GM12878 (cell line): ENCODE results near the gene EWSR1. TPM values are rescaled to one million over a fixed set of nuclear protein-coding genes. Genes with fewer than 3 reads are reported as not detected.

Experiments
- ATAC-seq: fragments of 200-7000 bp; cut with Tn5 transposase; 3 replicates; pipeline ENCODE4 v1.9.1; 2020; ENCODE audit warnings: mild to moderate bottlenecking, moderate library complexity
- BruUV-seq: library from RNA; stranded (reverse); fragments of 400-500 nt; replicated peaks from 2 replicates; lab custom pipeline; 2021; lab: Mats Ljungman, UMichigan
- CTCF ChIA-PET: fragments of 300-600 bp; sonication (Branson Sonifier 250); formaldehyde crosslinking; extraction: SDS; loops from one replicate; lab custom pipeline; 2021; ENCODE audit warnings: inconsistent platforms; lab: Yijun Ruan, JAX
- POLR2A ChIA-PET: fragments of 350-600 bp; formaldehyde crosslinking; extraction: SDS; loops from one replicate; lab custom pipeline; 2021; ENCODE audit warnings: inconsistent platforms; lab: Charles Lee
- RAD21 ChIA-PET: fragments of 300-600 bp; sonication (Branson Sonifier 250); formaldehyde crosslinking; loops from one replicate; lab custom pipeline; 2023; ENCODE audit warnings: antibody characterized with exemption; ENCODE audit not compliant: unreplicated experiment; lab: Charles Lee
- SMC1A ChIA-PET: fragments of 300-600 bp; sonication (Branson Sonifier 250); formaldehyde crosslinking; loops from one replicate; lab custom pipeline; 2023; ENCODE audit not compliant: unreplicated experiment, uncharacterized antibody; lab: Charles Lee
- DNase-seq: peaks from one replicate; pipeline ENCODE4 v3.0.0-alpha.2; 2011; ENCODE audit warnings: low read depth, low spot score
- FAIRE-seq: peaks from 3 replicates; lab custom pipeline; 2011; peaks lifted over from hg19 to GRCh38; lab: Jason Lieb, UNC
- H2AFZ ChIP-seq: 2 replicates; pipeline ENCODE4 v1.6.0; 2011; ENCODE audit warnings: low read depth, low read length, control low read depth; ENCODE audit not compliant: control insufficient read depth
- H3K27ac ChIP-seq: 2 replicates; pipeline ENCODE4 v1.5.1; 2011; ENCODE audit warnings: control low read depth; ENCODE audit not compliant: control insufficient read depth, insufficient read depth
- H3K27me3 ChIP-seq, 2 experiments: replicated peaks in 1 of 2; 2 replicates each; pipeline versions ENCODE4 v1.6.0 to v1.6.1; 2011; ENCODE audit warnings: low read length in 1 of 2; ENCODE audit not compliant: control insufficient read depth in 2 of 2, insufficient read depth in 2 of 2
- H3K36me3 ChIP-seq, 2 experiments: 2 replicates each; pipeline ENCODE4 v1.5.1; 2011; ENCODE audit warnings: low read length in 1 of 2; ENCODE audit not compliant: control insufficient read depth in 2 of 2, insufficient read depth in 2 of 2
- H3K4me1 ChIP-seq: 2 replicates; pipeline ENCODE4 v1.6.1; 2011; ENCODE audit warnings: mild to moderate bottlenecking, low read length, moderate library complexity, mixed read lengths; ENCODE audit not compliant: control insufficient read depth, insufficient read depth
- H3K4me2 ChIP-seq: 2 replicates; pipeline ENCODE4 v1.6.0; 2011; ENCODE audit warnings: control low read depth; ENCODE audit not compliant: control insufficient read depth, insufficient read depth
- H3K4me3 ChIP-seq: fragments of 200-600 bp; sonication (generic); 2 replicates; pipeline ENCODE4 v1.5.1; 2016
- H3K79me2 ChIP-seq: 2 replicates; pipeline ENCODE4 v1.6.0; 2011; ENCODE audit warnings: low read length; ENCODE audit not compliant: control insufficient read depth, insufficient read depth
- H3K9ac ChIP-seq: 2 replicates; pipeline ENCODE4 v1.8.0; 2011; ENCODE audit warnings: low read length, control low read depth, mixed read lengths; ENCODE audit not compliant: control insufficient read depth, insufficient read depth
- H3K9me3 ChIP-seq: replicated peaks from 3 replicates; pipeline ENCODE4 v1.5.1; 2011; ENCODE audit warnings: mild to moderate bottlenecking, low read length; ENCODE audit not compliant: control insufficient read depth, insufficient read depth
- H4K20me1 ChIP-seq: 2 replicates; pipeline ENCODE4 v1.6.0; 2011; ENCODE audit not compliant: control insufficient read depth, insufficient read depth
- ATF7 ChIP-seq: fragments of 450-650 bp; IDR thresholded peaks from 2 replicates; pipeline ENCODE4 v1.6.1; 2016; ENCODE audit warnings: low read depth, mild to moderate bottlenecking
- FOS ChIP-seq: IDR thresholded peaks from 3 replicates; pipeline ENCODE4 v1.6.1; 2011; ENCODE audit warnings: borderline replicate concordance; ENCODE audit not compliant: insufficient read length; ENCODE audit errors: extremely low read depth
- FOXM1 ChIP-seq: IDR thresholded peaks from 2 replicates; pipeline ENCODE4 v1.6.1; 2012; ENCODE audit warnings: low read depth, mild to moderate bottlenecking, inconsistent platforms, low read length, moderate library complexity
- GABPA ChIP-seq: IDR thresholded peaks from 2 replicates; pipeline ENCODE4 v1.6.1; 2014; ENCODE audit warnings: antibody characterized with exemption, low read depth, mild to moderate bottlenecking, inconsistent platforms
- GATAD2B ChIP-seq: fragments of 450-650 bp; conservative IDR thresholded peaks from 2 replicates; pipeline ENCODE4 v1.6.1; 2017; ENCODE audit warnings: low read depth, mild to moderate bottlenecking, moderate library complexity
- IKZF2 ChIP-seq, 2 experiments: fragments of 450-650 bp; IDR thresholded peaks; 2 replicates each; pipeline ENCODE4 v1.6.1; 2017; ENCODE audit warnings: mild to moderate bottlenecking in 2 of 2, moderate library complexity in 2 of 2
- LARP7 ChIP-seq: fragments of 450-650 bp; IDR thresholded peaks from 2 replicates; pipeline ENCODE4 v1.6.1; 2017; ENCODE audit warnings: mild to moderate bottlenecking
- POLR2A ChIP-seq: IDR thresholded peaks from 2 replicates; pipeline ENCODE4 v1.6.1; 2011; ENCODE audit warnings: low read depth, mild to moderate bottlenecking, low read length
- RAD21 ChIP-seq: IDR thresholded peaks from 2 replicates; pipeline ENCODE4 v1.6.1; 2011; ENCODE audit warnings: mild to moderate bottlenecking, low read depth, low read length, moderate library complexity; ENCODE audit not compliant: insufficient read depth
- SIN3A ChIP-seq: IDR thresholded peaks from 2 replicates; pipeline ENCODE4 v1.6.1; 2012; ENCODE audit warnings: low read depth, low read length, improper control_type of control experiment
- SMARCA5 ChIP-seq: fragments of 450-650 bp; IDR thresholded peaks from 2 replicates; pipeline ENCODE4 v1.6.1; 2017; ENCODE audit warnings: mild to moderate bottlenecking
- SUPT20H ChIP-seq: IDR thresholded peaks from 2 replicates; pipeline ENCODE4 v1.6.1; 2011; ENCODE audit warnings: low read depth, mild to moderate bottlenecking, low read length, moderate library complexity, borderline replicate concordance; ENCODE audit not compliant: control insufficient read depth
- TCF7 ChIP-seq: IDR thresholded peaks from 2 replicates; pipeline ENCODE4 v1.6.1; 2014; ENCODE audit warnings: antibody characterized with exemption, borderline replicate concordance
- ZBED1 ChIP-seq: IDR thresholded peaks from 2 replicates; pipeline ENCODE4 v1.6.1; 2016; ENCODE audit warnings: borderline replicate concordance
- ZNF207 ChIP-seq: fragments of 450-650 bp; IDR thresholded peaks from 2 replicates; pipeline ENCODE4 v1.6.1; 2014; ENCODE audit warnings: antibody characterized with exemption, mild to moderate bottlenecking, borderline replicate concordance
- ZNF384 ChIP-seq: IDR thresholded peaks from 2 replicates; pipeline ENCODE4 v1.6.1; 2012; ENCODE audit warnings: low read depth, mild to moderate bottlenecking, low read length, improper control_type of control experiment, borderline replicate concordance
- in situ Hi-C: fragments of 300-500 bp; cut with MboI; formaldehyde crosslinking; loops from 9 replicates; pipeline ENCODE4 v1.14.3; 2018; ENCODE audit warnings: mixed read lengths
- intact Hi-C: fragments of 100-400 bp; cut with micrococcal nuclease; formaldehyde crosslinking; loops from one replicate; pipeline ENCODE4 v1.14.2; 2022; ENCODE audit not compliant: unreplicated experiment
- polyA plus RNA-seq, 11 experiments: library from polyadenylated mRNA; depleted of rRNA in 4 of 11; unstranded in 6 of 11; stranded (reverse) in 5 of 11; fragments of >200 nt; fragmentation: Nextera tagmentation in 4 of 11; fragmentation: Illumina TruSeq in 1 of 11; extraction: Ambion mirVana in 4 of 11; extraction: Trizol in 1 of 11; gene quantifications; 1 replicate in 1 of 11; 2 replicates in 10 of 11; pipeline versions ENCODE4 v1.2.1 to v1.2.3, GENCODE V29; 2011 to 2016; ENCODE audit warnings: inconsistent platforms in 2 of 11, missing spikeins in 2 of 11, low read depth in 1 of 11
- total RNA-seq, 4 experiments: library from RNA; depleted of rRNA in 3 of 4; stranded (reverse); fragments of >200 nt in 3 of 4; fragmentation: Illumina TruSeq in 1 of 4; extraction: Trizol in 1 of 4; gene quantifications; 2 replicates each; pipeline versions ENCODE4 v1.2.1 to v1.2.3, GENCODE V29; 2013 to 2021
- TF ChIP-seq, protein P1 (sequence below): fragments of 450-650 bp; IDR thresholded peaks from 2 replicates; pipeline ENCODE4 v1.6.1; 2017; ENCODE audit warnings: borderline replicate concordance
- TF ChIP-seq, protein P2 (sequence below): fragments of 450-650 bp; IDR thresholded peaks from 2 replicates; pipeline ENCODE4 v1.6.1; 2017; ENCODE audit warnings: mild to moderate bottlenecking, low read depth, inconsistent platforms; ENCODE audit not compliant: poor library complexity, severe bottlenecking

Gene EWSR1
- total and polyA plus RNA-seq, 10 of the 15 experiments (the other 5 are each of a cell fraction or from before 2014, with no cell fraction given) = 130 to 480 (median 356) TPM

DNA sequence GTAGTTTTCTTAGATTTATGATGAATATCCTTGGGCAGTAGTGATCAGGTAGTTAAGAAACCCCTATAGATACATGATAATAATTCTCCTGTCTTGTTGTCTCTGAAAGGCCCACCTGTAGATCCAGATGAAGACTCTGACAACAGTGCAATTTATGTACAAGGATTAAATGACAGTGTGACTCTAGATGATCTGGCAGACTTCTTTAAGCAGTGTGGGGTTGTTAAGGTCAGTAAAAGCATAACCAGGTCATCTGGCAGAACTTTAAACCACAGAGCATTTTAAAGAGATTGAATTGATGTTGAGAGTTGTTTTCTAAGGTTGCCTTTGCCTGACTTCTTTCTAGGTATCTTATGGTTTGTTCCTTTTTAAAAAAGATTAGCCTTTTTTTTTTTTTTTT lies 24.3 kb downstream of the EWSR1 start:
- Histone ChIP-seq H3K4me3 (no peak overlapping the region), H3K36me3 (peaks cover 29 to 78% of the 10 kb centered on the region in 2 experiments), H3K9me3 (no peaks in the 10 kb centered on the region), H3K4me1 (peaks cover 4% of the 10 kb centered on the region; the same call in 1 of the 2 replicates), H3K27me3 (no peaks in the 10 kb centered on the region), H3K27ac (no peak overlapping the region), H4K20me1 (peaks cover 6% of the 10 kb centered on the region; the same call in 1 of the 2 replicates), H2AFZ (no peak overlapping the region), H3K79me2 (peaks cover 4% of the 10 kb centered on the region), H3K4me2 (no peak overlapping the region), H3K9ac (no peak overlapping the region)
- SMC1A ChIA-PET = no interaction called here
- no TSS peak for BruUV-seq
- RAD21 ChIA-PET = no interaction called here
- no peak for FAIRE-seq
- CTCF ChIA-PET = no interaction called here
- no peak for DNase-seq
- TF ChIP-seq SUPT20H (no peak), FOS (no peak), SMARCA5 (no peak), ZNF384 (no peak), POLR2A (no peak), ATF7 (no peak), FOXM1 (no peak), GATAD2B (no peak), ZBED1 (no peak), GABPA (no peak), RAD21 (no peak), ZNF207 (no peak), IKZF2 (IDR thresholded peaks at IDR 0.05) (no peak), TCF7 (no peak), SIN3A (no peak), LARP7 (no peak)
- TF ChIP-seq, protein P1, sequence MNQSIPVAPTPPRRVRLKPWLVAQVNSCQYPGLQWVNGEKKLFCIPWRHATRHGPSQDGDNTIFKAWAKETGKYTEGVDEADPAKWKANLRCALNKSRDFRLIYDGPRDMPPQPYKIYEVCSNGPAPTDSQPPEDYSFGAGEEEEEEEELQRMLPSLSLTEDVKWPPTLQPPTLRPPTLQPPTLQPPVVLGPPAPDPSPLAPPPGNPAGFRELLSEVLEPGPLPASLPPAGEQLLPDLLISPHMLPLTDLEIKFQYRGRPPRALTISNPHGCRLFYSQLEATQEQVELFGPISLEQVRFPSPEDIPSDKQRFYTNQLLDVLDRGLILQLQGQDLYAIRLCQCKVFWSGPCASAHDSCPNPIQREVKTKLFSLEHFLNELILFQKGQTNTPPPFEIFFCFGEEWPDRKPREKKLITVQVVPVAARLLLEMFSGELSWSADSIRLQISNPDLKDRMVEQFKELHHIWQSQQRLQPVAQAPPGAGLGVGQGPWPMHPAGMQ = no peak
- TF ChIP-seq, protein P2, sequence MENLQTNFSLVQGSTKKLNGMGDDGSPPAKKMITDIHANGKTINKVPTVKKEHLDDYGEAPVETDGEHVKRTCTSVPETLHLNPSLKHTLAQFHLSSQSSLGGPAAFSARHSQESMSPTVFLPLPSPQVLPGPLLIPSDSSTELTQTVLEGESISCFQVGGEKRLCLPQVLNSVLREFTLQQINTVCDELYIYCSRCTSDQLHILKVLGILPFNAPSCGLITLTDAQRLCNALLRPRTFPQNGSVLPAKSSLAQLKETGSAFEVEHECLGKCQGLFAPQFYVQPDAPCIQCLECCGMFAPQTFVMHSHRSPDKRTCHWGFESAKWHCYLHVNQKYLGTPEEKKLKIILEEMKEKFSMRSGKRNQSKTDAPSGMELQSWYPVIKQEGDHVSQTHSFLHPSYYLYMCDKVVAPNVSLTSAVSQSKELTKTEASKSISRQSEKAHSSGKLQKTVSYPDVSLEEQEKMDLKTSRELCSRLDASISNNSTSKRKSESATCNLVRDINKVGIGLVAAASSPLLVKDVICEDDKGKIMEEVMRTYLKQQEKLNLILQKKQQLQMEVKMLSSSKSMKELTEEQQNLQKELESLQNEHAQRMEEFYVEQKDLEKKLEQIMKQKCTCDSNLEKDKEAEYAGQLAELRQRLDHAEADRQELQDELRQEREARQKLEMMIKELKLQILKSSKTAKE = no peak
- in situ Hi-C loops (no loop called here), intact Hi-C loops (no loop called here)
- no peak for ATAC-seq
- POLR2A ChIA-PET = no interaction called here
